Activated CD4-positive, alpha-beta memory T cell treated with anti-CD3 and anti-CD28 coated beads, Interleukin-2, amount 10 ng/mL, durations not matched to agents 7 days and 5 days (primary cell): Measurements from ENCODE around the gene ADGRD1. TPM values are rescaled to one million over a fixed set of nuclear protein-coding genes. Genes with fewer than 3 reads are reported as not detected.

Source experiments
- CTCF ChIA-PET: fragments of 350-600 bp; sonication (Branson Sonifier 250); formaldehyde crosslinking; loops from one replicate; lab custom pipeline; 2021; ENCODE audit warnings: antibody characterized with exemption, inconsistent platforms; lab: Charles Lee
- POLR2A ChIA-PET: fragments of 350-600 bp; sonication (Branson Sonifier 250); formaldehyde crosslinking; loops from one replicate; lab custom pipeline; 2021; ENCODE audit warnings: antibody characterized with exemption; lab: Charles Lee
- DNase-seq: peaks from one replicate; pipeline ENCODE4 v3.0.0-alpha.2; 2020
- H3K27ac Mint-ChIP-seq: one replicate; pipeline ENCODE4 v1.8.0; 2021; ENCODE audit warnings: mild to moderate bottlenecking, mixed read lengths
- H3K27me3 Mint-ChIP-seq: one replicate; pipeline ENCODE4 v1.8.0; 2021; ENCODE audit warnings: mixed read lengths
- H3K36me3 Mint-ChIP-seq: one replicate; pipeline ENCODE4 v1.8.0; 2021; ENCODE audit warnings: low read depth, mixed read lengths
- H3K4me1 Mint-ChIP-seq: one replicate; pipeline ENCODE4 v1.8.0; 2021; ENCODE audit warnings: mixed read lengths
- H3K4me3 Mint-ChIP-seq: one replicate; pipeline ENCODE4 v1.8.0; 2021; ENCODE audit warnings: mild to moderate bottlenecking, mixed read lengths
- H3K9me3 Mint-ChIP-seq: one replicate; pipeline ENCODE4 v1.8.0; 2021; ENCODE audit warnings: mixed read lengths
- total RNA-seq, 2 experiments: library from RNA; stranded (reverse); gene quantifications; one replicate each; pipeline ENCODE4 v1.2.3, GENCODE V29; 2021

Gene ADGRD1
- total RNA-seq, 2 experiments from 2014 or later: 0.23 TPM; not detected in 1

DNA sequence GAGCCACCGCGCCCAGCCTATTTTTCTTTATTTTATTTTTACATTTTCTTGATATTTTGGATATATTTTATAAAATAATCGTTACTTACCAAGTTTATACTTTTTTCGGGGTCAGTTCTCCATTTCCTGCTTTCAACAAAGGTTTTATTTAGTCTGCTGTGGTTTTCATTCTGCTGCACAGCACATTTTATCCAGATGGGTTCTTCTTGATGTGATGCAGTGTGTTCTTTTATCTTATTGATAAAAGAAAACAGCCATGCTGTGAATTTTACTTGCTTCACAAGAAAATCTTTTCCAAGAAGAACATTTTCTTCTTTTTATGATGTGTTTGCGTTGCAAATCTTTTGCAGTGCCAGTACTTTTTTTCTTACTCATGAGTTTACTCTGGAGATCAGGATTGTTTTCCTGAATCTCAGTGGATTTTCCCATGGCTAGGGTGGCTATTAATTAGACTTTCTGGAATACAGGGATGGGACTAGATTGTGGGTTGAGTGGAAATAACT is 192.5 kb downstream of the ADGRD1 start:
- H3K4me3 Mint-ChIP-seq: no peak overlapping the region
- no peaks in the 10 kb centered on the region for H3K36me3 Mint-ChIP-seq
- POLR2A ChIA-PET: no interaction called here
- peaks cover 32% of the 10 kb centered on the region for H3K27me3 Mint-ChIP-seq
- no peaks in the 10 kb centered on the region for H3K4me1 Mint-ChIP-seq
- H3K9me3 Mint-ChIP-seq: no peaks in the 10 kb centered on the region
- DNase-seq: no peak
- H3K27ac Mint-ChIP-seq: no peak overlapping the region
- CTCF ChIA-PET: no interaction called here

- CTCF ChIA-PET: no interaction called here
- H3K27ac Mint-ChIP-seq: no peak overlapping the region
- H3K4me1 Mint-ChIP-seq: no peaks in the 10 kb centered on the region
These were observed 193.6 kb downstream of the ADGRD1 start for GRCh38 chr12:131147293-131147692.

GRCh38 chr12:131147894-131148293 is 194.2 kb downstream of the ADGRD1 start:
- Mint-ChIP-seq H3K4me1 (no peaks in the 10 kb centered on the region), H3K36me3 (no peaks in the 10 kb centered on the region), H3K4me3 (no peak overlapping the region), H3K27me3 (peaks cover 37% of the 10 kb centered on the region), H3K9me3 (no peaks in the 10 kb centered on the region), H3K27ac (no peak overlapping the region)
- POLR2A ChIA-PET: no interaction called here
- CTCF ChIA-PET: no interaction called here
- no peak for DNase-seq

More at GRCh38 chr12:131147293-131147692, 193.6 kb downstream of the ADGRD1 start:
- POLR2A ChIA-PET: no interaction called here
- Mint-ChIP-seq H3K9me3 (no peaks in the 10 kb centered on the region), H3K36me3 (no peaks in the 10 kb centered on the region), H3K27me3 (peaks cover 37% of the 10 kb centered on the region), H3K4me3 (no peak overlapping the region)
- no peak for DNase-seq

DNA sequence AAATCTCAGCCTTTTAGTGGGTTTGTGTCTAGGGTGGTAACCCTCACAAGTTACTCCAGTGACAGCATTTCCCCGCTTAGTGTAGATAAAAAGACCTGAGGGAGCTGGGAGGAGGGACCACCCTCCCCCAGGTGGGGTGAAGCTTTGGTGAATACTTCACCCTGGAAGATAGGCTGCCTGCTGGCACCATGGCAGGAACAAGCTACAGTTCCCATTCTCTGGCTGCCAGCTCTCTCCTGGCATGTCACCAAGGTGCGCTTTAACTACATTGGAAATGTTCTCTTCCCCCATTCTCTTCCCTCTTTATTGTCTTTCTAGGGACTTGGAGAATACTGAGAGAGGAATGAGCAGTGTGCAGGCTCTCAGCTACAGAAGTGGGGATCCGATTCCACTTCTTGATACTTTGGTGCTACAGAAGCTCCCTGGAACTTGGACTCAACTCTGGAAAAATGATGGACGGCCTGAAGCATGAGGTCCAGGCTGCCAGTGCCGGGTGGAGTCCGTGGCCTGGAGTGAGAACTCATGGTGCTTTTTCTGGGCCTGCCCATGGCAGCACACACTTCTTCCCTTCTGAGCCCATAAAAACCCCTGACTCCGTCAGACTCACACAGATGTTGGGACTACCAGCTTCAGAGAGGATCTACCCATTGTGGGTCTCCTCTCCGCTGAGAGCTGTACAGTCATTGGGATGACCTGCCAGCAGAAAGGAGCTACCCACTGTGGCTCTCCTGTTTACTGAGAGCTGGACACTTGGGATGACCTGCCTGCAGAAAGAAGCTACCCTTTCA is 198.0 kb downstream of the ADGRD1 start:
- POLR2A ChIA-PET: no interaction called here
- no peak overlapping the region for H3K4me3 Mint-ChIP-seq
- DNase-seq: peak; percentile 7
- H3K4me1 Mint-ChIP-seq: no peaks in the 10 kb centered on the region
- H3K27me3 Mint-ChIP-seq: peaks cover 32% of the 10 kb centered on the region
- H3K36me3 Mint-ChIP-seq: no peaks in the 10 kb centered on the region
- no peaks in the 10 kb centered on the region for H3K9me3 Mint-ChIP-seq
- CTCF ChIA-PET: no interaction called here
- H3K27ac Mint-ChIP-seq: no peak overlapping the region

GRCh38 chr12:131152587-131152986 is 198.9 kb downstream of the ADGRD1 start:
- H3K27ac Mint-ChIP-seq: no peak overlapping the region
- CTCF ChIA-PET: no interaction called here
- peaks cover 29% of the 10 kb centered on the region for H3K27me3 Mint-ChIP-seq
- peak; percentile 9 for DNase-seq
- no peaks in the 10 kb centered on the region for H3K4me1 Mint-ChIP-seq
- no peak overlapping the region for H3K4me3 Mint-ChIP-seq
- POLR2A ChIA-PET: no interaction called here
- no peaks in the 10 kb centered on the region for H3K9me3 Mint-ChIP-seq
- no peaks in the 10 kb centered on the region for H3K36me3 Mint-ChIP-seq

DNA sequence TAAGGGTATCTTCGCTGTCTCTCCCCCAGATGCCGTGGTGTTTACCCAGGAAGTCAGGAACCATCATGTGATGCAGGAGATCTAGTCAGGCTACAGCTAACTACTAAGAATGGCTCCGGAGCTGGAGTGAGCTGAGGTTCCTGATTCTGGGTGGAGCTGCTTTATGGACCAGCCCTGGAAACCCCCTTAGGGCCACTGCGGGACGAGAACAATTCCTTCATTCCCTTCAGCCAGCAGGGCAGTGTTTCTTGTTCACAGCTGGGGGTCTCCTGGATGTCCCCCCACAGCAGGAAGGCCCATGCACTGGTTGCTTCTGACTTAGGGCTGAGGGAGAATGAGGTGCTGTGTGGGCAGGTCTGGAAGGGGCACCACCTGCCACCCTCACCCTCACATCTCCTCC is 199.3 kb downstream of the ADGRD1 start:
- Mint-ChIP-seq H3K9me3 (no peaks in the 10 kb centered on the region), H3K27ac (no peak overlapping the region), H3K36me3 (no peaks in the 10 kb centered on the region), H3K4me1 (no peaks in the 10 kb centered on the region), H3K4me3 (no peak overlapping the region), H3K27me3 (peaks cover 25% of the 10 kb centered on the region)
- ChIA-PET CTCF (no interaction called here), POLR2A (no interaction called here)
- no peak for DNase-seq

GRCh38 chr12:131153956-131154355 is 200.2 kb downstream of the ADGRD1 start:
- ChIA-PET CTCF (no interaction called here), POLR2A (no interaction called here)
- Mint-ChIP-seq H3K27me3 (peaks cover 21% of the 10 kb centered on the region), H3K9me3 (no peaks in the 10 kb centered on the region), H3K36me3 (no peaks in the 10 kb centered on the region), H3K4me1 (no peaks in the 10 kb centered on the region), H3K27ac (no peak overlapping the region), H3K4me3 (no peak overlapping the region)
- no peak for DNase-seq

GRCh38 chr12:131155131-131155530 is 201.4 kb downstream of the ADGRD1 start:
- ChIA-PET POLR2A (no interaction called here), CTCF (no interaction called here)
- H3K27ac Mint-ChIP-seq: no peak overlapping the region
- no peaks in the 10 kb centered on the region for H3K9me3 Mint-ChIP-seq
- no peak overlapping the region for H3K4me3 Mint-ChIP-seq
- peaks cover 17% of the 10 kb centered on the region for H3K27me3 Mint-ChIP-seq
- H3K36me3 Mint-ChIP-seq: no peaks in the 10 kb centered on the region
- peak; percentile 2 for DNase-seq
- H3K4me1 Mint-ChIP-seq: no peaks in the 10 kb centered on the region

DNA sequence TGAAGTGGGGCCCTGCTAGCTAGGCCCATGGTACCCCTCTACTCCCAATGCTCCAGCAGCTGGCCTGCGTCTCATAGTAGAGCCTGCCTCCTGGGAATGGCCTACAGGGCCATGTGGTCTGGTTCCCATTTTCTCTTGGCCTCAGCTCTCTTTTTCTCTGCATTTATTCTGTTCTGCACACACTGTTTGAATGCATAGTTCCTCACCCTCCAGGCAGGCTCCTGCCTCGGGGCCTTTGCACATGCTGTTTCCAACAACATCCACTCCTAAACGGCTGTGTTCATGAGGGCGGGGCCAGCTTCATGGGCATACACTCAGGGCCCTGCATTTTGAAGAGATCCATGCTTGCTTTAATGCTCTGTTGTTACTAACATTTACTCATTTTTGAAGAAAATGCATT is 204.0 kb downstream of the ADGRD1 start:
- Mint-ChIP-seq H3K27ac (no peak overlapping the region), H3K9me3 (no peaks in the 10 kb centered on the region), H3K4me3 (no peak overlapping the region), H3K27me3 (peaks cover 4% of the 10 kb centered on the region), H3K4me1 (no peaks in the 10 kb centered on the region), H3K36me3 (no peaks in the 10 kb centered on the region)
- no peak for DNase-seq
- ChIA-PET CTCF (interaction anchor here (1.5 kb wide), 1 partner anchor 53 kb away, joined by 6 read pairs; no protein-coding TSS in a partner anchor), POLR2A (no interaction called here)

DNA sequence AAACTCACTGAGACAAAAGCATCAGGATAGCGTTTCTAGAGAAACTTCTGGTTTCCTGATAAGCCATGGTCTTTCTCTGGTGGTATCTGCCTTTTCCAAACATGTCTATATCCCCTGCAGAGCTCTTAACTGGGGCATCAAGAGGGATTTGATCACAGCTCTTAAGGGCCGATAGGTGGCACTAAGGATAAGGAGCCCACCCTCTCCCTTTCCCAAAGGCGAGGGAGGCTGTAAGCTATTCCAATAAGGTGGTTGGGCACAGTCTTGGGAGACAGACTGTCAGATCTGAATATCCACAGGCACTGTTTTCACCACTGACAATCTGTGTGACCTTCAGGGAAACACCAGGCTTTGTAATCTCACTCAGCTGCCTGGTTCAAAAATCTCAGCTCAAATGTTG is 206.0 kb downstream of the ADGRD1 start:
- no peak for DNase-seq
- ChIA-PET POLR2A (no interaction called here), CTCF (no interaction called here)
- H3K4me3 Mint-ChIP-seq: no peak overlapping the region
- H3K27me3 Mint-ChIP-seq: peaks cover 4% of the 10 kb centered on the region
- H3K4me1 Mint-ChIP-seq: no peaks in the 10 kb centered on the region
- no peaks in the 10 kb centered on the region for H3K36me3 Mint-ChIP-seq
- no peaks in the 10 kb centered on the region for H3K9me3 Mint-ChIP-seq
- H3K27ac Mint-ChIP-seq: no peak overlapping the region

- H3K9me3 Mint-ChIP-seq: no peaks in the 10 kb centered on the region
- POLR2A ChIA-PET: no interaction called here
These were observed 208.4 kb downstream of the ADGRD1 start for GRCh38 chr12:131162113-131162512.

DNA sequence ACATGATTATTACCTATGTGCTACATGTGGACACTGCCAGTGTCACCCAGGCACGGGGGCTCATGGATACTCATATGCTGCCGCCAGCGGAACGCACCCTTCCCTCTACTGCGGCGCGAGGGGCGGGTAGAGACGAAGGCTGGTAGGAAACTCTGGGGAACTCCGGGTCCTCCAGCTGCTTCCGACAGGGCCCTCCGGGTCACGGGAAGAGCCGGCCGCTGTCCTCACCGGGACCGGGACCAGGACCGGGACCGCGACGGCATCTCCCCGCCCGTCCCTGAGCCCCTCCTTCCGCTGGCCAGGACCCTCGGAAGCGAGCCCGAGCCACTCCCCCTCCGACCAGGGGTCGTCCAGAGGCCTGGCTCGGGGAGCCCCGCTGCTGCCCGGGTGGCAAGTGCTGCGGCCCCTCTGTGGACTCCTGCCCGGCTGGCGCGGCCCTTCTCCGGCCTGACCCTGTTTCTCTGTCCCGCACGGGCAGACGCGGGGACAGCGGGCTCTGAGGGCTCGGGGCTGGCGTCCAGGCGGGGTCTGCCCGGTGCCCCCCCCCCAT is 209.6 kb downstream of the ADGRD1 start:
- no peak overlapping the region for H3K27ac Mint-ChIP-seq
- H3K27me3 Mint-ChIP-seq: no peaks in the 10 kb centered on the region

More at GRCh38 chr12:131162113-131162512, 208.4 kb downstream of the ADGRD1 start:
- no peak for DNase-seq
- no peak overlapping the region for H3K4me3 Mint-ChIP-seq
- H3K36me3 Mint-ChIP-seq: no peaks in the 10 kb centered on the region
- H3K27ac Mint-ChIP-seq: no peak overlapping the region
- H3K27me3 Mint-ChIP-seq: no peaks in the 10 kb centered on the region
- CTCF ChIA-PET: no interaction called here
- H3K4me1 Mint-ChIP-seq: no peaks in the 10 kb centered on the region

DNA sequence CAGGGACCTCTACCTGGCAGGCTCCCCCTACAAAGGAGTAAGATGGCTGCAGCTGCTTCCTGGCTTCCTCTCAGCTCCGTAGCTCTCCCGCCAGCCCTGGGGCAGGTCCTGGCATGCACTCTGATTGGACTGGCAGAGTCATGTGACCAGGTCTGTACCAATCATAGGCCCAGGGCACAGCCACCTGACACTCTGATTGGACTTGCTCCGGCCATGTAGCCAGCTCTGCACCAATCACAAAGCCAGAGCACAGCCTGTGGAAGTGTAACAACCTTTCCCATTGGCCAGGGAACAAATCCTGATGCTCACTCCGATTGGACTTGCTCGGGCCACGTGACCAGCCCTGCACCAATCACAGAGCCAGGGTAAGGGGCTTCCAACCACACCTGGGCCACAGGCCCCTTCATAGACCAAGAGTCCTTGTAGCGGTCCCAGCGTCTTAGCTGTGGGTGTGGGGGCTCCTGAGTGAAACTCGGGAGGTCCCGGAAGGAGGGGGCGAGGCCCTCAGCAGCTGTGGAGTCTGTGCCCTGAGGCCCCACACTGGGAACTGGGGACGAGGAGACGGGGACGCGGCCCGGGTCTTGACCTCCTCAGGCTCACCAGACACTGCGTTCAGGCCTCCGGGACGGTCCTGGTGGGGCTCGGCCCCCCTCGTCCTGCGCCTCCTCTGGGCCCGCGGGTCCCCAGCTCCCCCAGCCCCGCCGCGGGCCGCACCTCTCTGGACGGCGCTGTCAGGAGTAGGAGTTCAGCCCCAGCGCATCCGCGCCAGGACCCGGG is 210.6 kb downstream of the ADGRD1 start:
- Mint-ChIP-seq H3K27ac (no peak overlapping the region), H3K9me3 (no peaks in the 10 kb centered on the region), H3K4me3 (no peak overlapping the region), H3K36me3 (no peaks in the 10 kb centered on the region), H3K27me3 (no peaks in the 10 kb centered on the region), H3K4me1 (no peaks in the 10 kb centered on the region)
- no peak for DNase-seq
- POLR2A ChIA-PET: no interaction called here
- CTCF ChIA-PET: no interaction called here

More for the DNA sequence above, 209.6 kb downstream of the ADGRD1 start:
- Mint-ChIP-seq H3K36me3 (no peaks in the 10 kb centered on the region), H3K4me1 (no peaks in the 10 kb centered on the region), H3K4me3 (no peak overlapping the region), H3K9me3 (no peaks in the 10 kb centered on the region)
- POLR2A ChIA-PET: no interaction called here
- no peak for DNase-seq
- CTCF ChIA-PET: no interaction called here
